Glutamatergic neuron (in vitro differentiated cells): ENCODE data around the gene LRRC2. TPM values are rescaled to one million over a fixed set of nuclear protein-coding genes. Genes with fewer than 3 reads are reported as not detected.

Source experiments
- DNase-seq: peaks from one replicate; pipeline ENCODE4 v3.0.0; 2022
- H3K27ac Mint-ChIP-seq: one replicate; pipeline ENCODE4 v1.8.0; 2020; ENCODE audit warnings: mild to moderate bottlenecking, mixed read lengths, inconsistent platforms; ENCODE audit not compliant: unreplicated experiment
- H3K27me3 Mint-ChIP-seq: one replicate; pipeline ENCODE4 v1.8.0; 2020; ENCODE audit warnings: mild to moderate bottlenecking, moderate library complexity, mixed read lengths, inconsistent platforms; ENCODE audit not compliant: unreplicated experiment
- H3K36me3 Mint-ChIP-seq: one replicate; pipeline ENCODE4 v1.8.0; 2020; ENCODE audit warnings: mild to moderate bottlenecking, mixed read lengths, inconsistent platforms; ENCODE audit not compliant: unreplicated experiment
- H3K4me1 Mint-ChIP-seq: one replicate; pipeline ENCODE4 v1.8.0; 2020; ENCODE audit warnings: mild to moderate bottlenecking, low read depth, mixed read lengths, inconsistent platforms; ENCODE audit not compliant: unreplicated experiment
- H3K4me3 Mint-ChIP-seq: one replicate; pipeline ENCODE4 v1.8.0; 2020; ENCODE audit warnings: mild to moderate bottlenecking, mixed read lengths, inconsistent platforms; ENCODE audit not compliant: unreplicated experiment
- H3K9me3 Mint-ChIP-seq: one replicate; pipeline ENCODE4 v1.8.0; 2020; ENCODE audit warnings: mild to moderate bottlenecking, moderate library complexity, mixed read lengths, inconsistent platforms; ENCODE audit not compliant: unreplicated experiment
- CTCF ChIP-seq: fragments of 200-600 bp; sonication (generic); IDR thresholded peaks from one replicate; pipeline ENCODE4 v1.5.0; 2021; ENCODE audit not compliant: partially characterized antibody, unreplicated experiment
- total RNA-seq: library from RNA; stranded (reverse); fragmentation: NEBNext Ultra II Directional; extraction: Animal tissue kit (Norgen Biotek cat#: 25700); gene quantifications from one replicate; pipeline ENCODE4 v1.2.1, GENCODE V29; 2021; ENCODE audit not compliant: unreplicated experiment

Gene LRRC2
- total RNA-seq, 1 donor from 2014 or later: not detected

DNA sequence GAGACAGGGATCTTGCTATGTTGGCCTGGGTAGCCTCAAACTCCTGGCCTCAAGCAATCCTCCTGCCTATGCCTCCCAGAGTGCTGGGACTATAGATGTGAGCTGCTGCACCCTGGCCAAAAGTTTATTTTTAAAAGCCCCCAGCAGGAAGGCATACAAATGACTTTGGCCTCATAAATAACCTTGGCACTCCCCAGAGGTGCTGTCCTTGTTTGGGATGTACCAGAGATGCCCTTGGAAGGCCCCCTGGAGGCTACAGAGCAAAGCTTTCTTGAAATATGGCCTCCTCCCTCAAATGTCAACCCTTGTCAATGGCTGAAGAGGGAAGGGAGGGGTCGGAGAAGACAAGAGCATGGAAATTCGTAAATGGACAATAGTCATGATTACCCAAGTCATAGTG, 82.3 kb downstream of the LRRC2 start:
- Mint-ChIP-seq H3K27me3 (peaks cover 4% of the 10 kb centered on the region), H3K4me1 (peaks cover 2% of the 10 kb centered on the region)
- no peak for DNase-seq

GRCh38 chr3:46482632-46483350, 83.3 kb downstream of the LRRC2 start:
- Mint-ChIP-seq H3K36me3 (peaks cover 3% of the 10 kb centered on the region), H3K27ac (no peak overlapping the region), H3K4me3 (no peak overlapping the region), H3K27me3 (peaks cover 4% of the 10 kb centered on the region), H3K4me1 (peaks cover 4% of the 10 kb centered on the region), H3K9me3 (no peaks in the 10 kb centered on the region)
- no peak for DNase-seq
- TF ChIP-seq CTCF: no peak

More for the DNA sequence above, 82.3 kb downstream of the LRRC2 start:
- Mint-ChIP-seq H3K9me3 (no peaks in the 10 kb centered on the region), H3K4me3 (no peak overlapping the region), H3K27ac (no peak overlapping the region), H3K36me3 (peaks cover 6% of the 10 kb centered on the region)
- no peak for TF ChIP-seq CTCF

DNA sequence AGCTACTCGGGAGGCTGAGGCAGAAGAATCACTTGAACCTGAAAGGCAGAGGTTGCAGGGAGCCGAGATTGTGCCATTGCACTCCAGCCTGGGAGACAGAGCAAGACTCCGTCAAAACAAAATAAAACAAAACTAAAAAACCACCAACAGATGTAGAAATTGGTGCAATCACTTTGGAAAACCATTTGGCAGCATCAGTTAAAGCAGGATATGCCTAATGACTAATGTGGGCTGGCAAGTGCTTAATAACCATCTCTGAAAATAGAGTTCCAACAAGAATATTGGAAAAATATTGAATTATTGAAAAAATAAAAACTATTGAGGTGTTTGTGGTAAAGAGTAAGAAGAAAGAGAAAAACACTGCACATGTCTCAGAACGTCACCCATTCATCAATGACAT, 84.5 kb downstream of the LRRC2 start:
- H3K36me3 Mint-ChIP-seq: no peaks in the 10 kb centered on the region
- no peak overlapping the region for H3K27ac Mint-ChIP-seq
- peaks cover 6% of the 10 kb centered on the region for H3K27me3 Mint-ChIP-seq
- no peak for TF ChIP-seq CTCF
- no peak for DNase-seq
- H3K9me3 Mint-ChIP-seq: no peaks in the 10 kb centered on the region
- H3K4me3 Mint-ChIP-seq: no peak overlapping the region
- H3K4me1 Mint-ChIP-seq: peaks cover 4% of the 10 kb centered on the region

DNA sequence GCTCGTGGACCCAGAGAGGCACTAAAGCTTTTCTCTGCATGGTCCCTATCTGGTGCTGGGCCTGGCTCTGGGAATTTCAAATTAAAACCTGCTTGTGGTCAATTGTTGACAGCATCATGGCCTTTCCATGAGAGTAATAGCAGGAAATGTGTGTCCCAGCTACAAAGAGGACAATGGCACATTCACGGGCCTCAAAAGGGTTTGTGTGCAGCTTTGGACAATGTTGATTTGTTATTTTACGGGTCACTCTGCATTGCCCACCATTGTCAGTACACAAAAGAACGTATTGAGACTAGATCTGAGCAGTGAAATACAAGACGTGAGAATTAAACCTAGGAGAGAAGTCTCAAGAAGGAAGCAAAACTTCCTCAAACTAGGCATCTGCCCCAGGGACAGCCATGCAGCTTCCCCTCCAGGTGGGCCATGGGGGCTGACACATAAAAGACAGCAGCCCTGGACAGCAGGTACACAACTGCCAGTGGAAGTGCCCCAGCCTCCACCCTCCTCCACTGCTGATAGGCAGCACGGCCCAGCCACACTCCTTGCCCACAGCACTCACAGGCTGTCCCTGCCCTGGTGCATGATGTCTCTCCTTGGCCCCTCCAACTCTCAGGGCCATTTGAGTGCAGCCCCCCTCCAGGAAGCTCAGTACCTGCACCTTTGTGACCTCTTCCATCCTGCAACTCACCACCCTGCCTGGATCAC, 85.5 kb downstream of the LRRC2 start:
- DNase-seq: no peak
- Mint-ChIP-seq H3K9me3 (no peaks in the 10 kb centered on the region), H3K27ac (no peak overlapping the region), H3K4me3 (no peak overlapping the region), H3K27me3 (peaks cover 6% of the 10 kb centered on the region), H3K4me1 (peaks cover 4% of the 10 kb centered on the region), H3K36me3 (no peaks in the 10 kb centered on the region)
- TF ChIP-seq CTCF: no peak

GRCh38 chr3:46479696-46480095, 86.4 kb downstream of the LRRC2 start:
- H3K4me3 Mint-ChIP-seq: no peak overlapping the region
- no peak for DNase-seq
- peaks cover 9% of the 10 kb centered on the region for H3K36me3 Mint-ChIP-seq
- H3K4me1 Mint-ChIP-seq: peaks cover 4% of the 10 kb centered on the region
- H3K9me3 Mint-ChIP-seq: peaks cover 3% of the 10 kb centered on the region
- peaks cover 6% of the 10 kb centered on the region for H3K27me3 Mint-ChIP-seq
- no peak for TF ChIP-seq CTCF
- H3K27ac Mint-ChIP-seq: no peak overlapping the region
